GM12874 (cell line): ENCODE results near the gene NDRG3.

ENCODE experiments used
- TF ChIP-seq, protein P1 (sequence below): IDR thresholded peaks from 2 replicates; pipeline ENCODE4 v1.5.1; 2011; ENCODE audit warnings: low read depth, mild to moderate bottlenecking, control low read depth, low read length, moderate library complexity; ENCODE audit not compliant: insufficient read depth

The NDRG3 gene

DNA sequence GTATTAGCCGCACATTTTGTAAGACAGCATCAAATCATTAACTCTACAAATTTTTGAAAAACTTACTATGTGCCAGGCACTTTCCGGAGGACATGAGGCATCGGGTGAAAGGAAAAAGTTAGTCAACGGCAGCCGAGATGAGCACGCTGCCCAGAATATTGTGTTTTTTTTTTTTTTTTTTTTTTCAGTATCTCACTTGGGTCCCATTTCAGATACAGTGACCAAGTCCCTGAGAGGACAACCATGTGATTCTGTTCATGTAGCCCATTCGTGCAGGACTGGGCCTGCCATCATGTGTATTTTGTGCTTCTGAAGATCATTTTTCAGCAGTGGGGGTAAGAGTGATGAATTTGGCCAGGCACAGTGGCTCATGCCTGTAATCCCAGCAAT, 101.2 kb downstream of the NDRG3 start:
- TF ChIP-seq, protein P1, sequence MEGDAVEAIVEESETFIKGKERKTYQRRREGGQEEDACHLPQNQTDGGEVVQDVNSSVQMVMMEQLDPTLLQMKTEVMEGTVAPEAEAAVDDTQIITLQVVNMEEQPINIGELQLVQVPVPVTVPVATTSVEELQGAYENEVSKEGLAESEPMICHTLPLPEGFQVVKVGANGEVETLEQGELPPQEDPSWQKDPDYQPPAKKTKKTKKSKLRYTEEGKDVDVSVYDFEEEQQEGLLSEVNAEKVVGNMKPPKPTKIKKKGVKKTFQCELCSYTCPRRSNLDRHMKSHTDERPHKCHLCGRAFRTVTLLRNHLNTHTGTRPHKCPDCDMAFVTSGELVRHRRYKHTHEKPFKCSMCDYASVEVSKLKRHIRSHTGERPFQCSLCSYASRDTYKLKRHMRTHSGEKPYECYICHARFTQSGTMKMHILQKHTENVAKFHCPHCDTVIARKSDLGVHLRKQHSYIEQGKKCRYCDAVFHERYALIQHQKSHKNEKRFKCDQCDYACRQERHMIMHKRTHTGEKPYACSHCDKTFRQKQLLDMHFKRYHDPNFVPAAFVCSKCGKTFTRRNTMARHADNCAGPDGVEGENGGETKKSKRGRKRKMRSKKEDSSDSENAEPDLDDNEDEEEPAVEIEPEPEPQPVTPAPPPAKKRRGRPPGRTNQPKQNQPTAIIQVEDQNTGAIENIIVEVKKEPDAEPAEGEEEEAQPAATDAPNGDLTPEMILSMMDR, result no peak

DNA sequence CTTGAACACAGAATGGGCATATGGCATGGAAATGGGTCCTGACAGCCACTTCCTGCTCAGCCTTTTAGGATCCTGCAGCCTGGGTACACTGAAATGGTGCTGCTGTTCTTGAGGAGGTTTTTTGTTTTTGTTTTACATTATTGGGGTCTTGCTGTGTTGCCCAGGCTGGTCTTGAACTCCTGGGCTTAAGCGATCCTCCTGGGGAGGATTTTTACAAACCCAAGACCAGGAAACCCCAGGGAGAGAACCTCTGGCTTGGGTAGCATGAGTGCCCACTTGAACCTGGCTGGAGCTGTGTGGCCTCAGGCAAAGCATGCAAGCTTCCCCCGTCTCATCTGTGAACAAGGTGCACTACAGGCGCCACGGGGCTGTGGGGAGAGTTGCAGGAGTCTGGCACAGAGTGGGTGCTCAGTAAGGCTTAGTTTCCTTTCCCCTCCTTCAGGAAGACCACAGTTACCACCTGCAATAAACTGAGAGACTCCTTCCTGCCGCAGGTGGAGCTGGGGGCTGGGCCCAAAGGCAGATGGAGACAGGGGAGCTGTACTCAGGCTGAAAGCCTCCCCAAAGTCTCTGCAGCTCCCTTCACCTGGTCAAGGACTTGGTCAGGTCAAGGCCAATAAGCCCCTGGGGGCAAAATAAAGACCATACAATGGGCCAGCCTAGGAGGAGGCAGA, 101.7 kb downstream of the NDRG3 start:
- TF ChIP-seq, protein P1, result no peak

DNA sequence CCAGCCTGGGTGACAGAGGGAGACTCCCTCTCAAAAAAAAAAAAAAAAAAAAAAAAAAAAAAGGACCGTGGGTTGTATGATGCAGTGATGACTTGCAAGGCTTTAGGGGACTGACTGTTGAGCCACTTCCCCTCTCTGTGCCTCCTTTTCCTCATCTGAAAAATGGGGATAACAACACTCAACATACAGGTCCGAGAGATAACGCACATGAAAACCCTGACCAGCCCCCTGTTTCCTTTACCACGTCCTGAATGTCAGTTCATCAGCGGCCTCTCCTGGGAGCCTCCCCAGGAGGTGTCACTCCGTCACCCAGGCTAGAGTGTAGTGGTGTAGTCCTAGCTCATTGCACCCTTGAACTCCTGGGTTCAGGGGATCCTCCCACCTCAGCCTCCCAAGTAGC, 103.8 kb downstream of the NDRG3 start:
- TF ChIP-seq, protein P1, result no peak

DNA sequence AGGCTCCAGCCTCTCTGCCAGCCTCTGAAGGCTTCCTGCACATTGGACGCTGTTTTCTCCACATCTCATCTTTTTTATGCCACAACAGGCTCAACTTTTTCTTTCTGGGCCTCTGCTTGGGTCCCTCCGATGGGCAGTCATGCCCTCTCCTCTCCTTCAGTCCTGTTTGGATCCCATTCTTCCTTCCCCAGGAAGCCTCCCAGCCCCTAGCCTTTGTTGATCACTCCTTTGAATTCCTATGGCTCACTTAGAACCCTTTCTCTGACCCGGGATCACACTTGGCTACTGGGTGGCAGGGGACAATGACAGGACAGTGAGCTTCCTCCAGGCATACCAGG, 104.4 kb downstream of the NDRG3 start:
- TF ChIP-seq, protein P1, result no peak

DNA sequence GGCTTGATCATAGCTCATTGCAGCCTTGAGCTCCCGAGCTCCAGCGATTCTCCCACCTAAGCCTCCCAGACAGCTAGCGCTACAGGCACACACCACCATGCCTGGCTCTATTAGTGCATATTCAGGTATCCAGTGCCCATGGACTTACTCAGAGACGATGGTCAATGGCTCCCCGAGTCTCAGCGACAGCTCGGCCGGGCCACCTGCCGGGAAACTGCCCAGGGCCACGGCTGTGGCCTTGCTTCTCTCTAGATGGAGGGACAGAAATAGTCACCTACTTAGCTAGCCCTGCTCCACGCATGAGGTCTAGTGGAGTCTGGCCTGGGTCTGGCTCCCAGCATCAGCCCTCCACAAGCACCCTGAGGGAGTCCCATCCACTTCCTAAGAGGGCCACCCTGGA, 111.5 kb downstream of the NDRG3 start:
- TF ChIP-seq, protein P1, result no peak

DNA sequence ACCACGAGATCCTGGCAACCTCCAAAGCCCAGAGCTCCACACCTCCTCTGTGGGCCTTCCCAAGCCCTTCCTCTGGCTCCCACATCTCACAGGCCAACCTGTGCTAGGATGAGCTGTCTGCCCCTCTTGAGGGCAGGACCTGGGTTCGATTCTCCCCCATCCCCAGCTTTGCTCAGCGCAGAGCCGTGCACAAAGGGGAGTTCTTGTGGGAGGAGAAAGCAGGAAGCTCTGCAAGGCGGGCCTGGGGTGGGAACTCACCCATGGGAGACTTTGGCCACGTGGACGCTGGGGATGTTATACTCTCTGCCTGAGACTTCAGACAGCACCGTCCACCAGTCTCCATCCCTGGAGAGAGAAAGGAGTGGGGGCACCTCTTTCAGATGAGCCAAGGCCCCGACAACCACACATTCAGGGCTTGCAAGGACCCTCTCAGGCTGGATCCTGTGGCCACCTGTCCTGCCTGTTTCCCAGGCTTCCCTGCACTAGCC, 112.6 kb downstream of the NDRG3 start:
- TF ChIP-seq, protein P1, result no peak

DNA sequence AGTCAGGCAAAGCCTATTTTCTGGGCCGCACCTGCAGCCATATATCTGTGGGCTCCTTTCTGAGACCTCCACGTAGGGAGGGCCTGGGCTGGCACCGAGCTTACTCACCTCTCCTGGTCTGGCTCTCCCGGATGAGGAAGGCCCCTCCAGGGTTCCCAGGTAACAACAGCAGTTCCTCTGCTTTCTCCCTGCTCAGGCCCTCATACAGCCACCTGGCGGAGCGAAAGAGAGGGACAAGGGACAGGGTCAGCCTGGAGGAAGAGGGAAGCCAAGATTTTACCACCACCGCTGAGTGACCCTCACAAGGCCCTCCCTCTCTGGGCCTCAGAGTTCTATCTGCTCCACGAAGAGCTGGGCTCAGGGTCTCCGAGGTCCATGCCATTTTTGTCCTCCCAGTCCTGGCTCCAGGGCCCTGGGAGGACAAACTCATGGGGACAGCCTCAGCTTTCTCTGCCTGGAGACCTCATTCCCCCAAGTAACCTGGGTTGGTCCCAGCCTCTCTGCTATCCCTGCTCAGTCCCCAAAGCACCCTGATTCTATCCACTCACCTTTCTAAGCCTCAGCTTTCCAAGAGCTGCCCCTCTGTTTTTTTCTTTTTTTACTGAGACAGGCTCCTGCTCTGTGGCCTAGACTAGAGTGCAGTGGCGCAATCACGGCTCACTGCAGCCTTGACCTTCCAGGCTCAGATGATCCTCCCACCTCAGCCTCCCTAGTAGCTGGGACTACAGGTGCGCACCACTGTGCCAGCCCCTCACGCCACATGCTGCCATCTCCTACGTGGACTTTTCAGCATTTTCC, 113.2 kb downstream of the NDRG3 start:
- TF ChIP-seq, protein P1, result no peak
